Keratinocyte (primary cell): ENCODE measurements around the gene MARCHF3. TPM values are rescaled to one million over a fixed set of nuclear protein-coding genes. Genes with fewer than 3 reads are reported as not detected.

Experiments
- DNase-seq: peaks from one replicate; pipeline ENCODE4 v3.0.0-alpha.2; 2011; ENCODE audit warnings: low read depth, missing footprints, low spot score
- FAIRE-seq: peaks from 2 replicates; lab custom pipeline; 2011; peaks lifted over from hg19 to GRCh38; lab: Jason Lieb, UNC
- H2AFZ ChIP-seq: 2 replicates; pipeline ENCODE4 v1.6.0; 2012; ENCODE audit warnings: low read length, control low read depth, inconsistent platforms; ENCODE audit not compliant: control insufficient read depth
- H3K27ac ChIP-seq: 2 replicates; pipeline ENCODE4 v1.5.1; 2011; ENCODE audit warnings: low read length; ENCODE audit not compliant: control insufficient read depth, insufficient read depth
- H3K27me3 ChIP-seq: 3 replicates; pipeline ENCODE4 v1.6.0; 2011; ENCODE audit warnings: low read length; ENCODE audit not compliant: control insufficient read depth, insufficient read depth; ENCODE audit errors: extremely low read depth
- H3K36me3 ChIP-seq, 2 experiments: 2 replicates in 1 of 2; 3 replicates in 1 of 2; pipeline ENCODE4 v1.5.1; 2011; ENCODE audit warnings: low read length in 2 of 2, mild to moderate bottlenecking in 1 of 2; ENCODE audit not compliant: control insufficient read depth in 2 of 2, insufficient read depth in 2 of 2; ENCODE audit errors: extremely low read depth in 1 of 2
- H3K4me1 ChIP-seq: 3 replicates; pipeline ENCODE4 v1.5.1; 2011; ENCODE audit warnings: low read length; ENCODE audit not compliant: control insufficient read depth, insufficient read depth; ENCODE audit errors: extremely low read depth
- H3K4me2 ChIP-seq: 3 replicates; pipeline ENCODE4 v1.6.0; 2011; ENCODE audit warnings: low read depth, low read length; ENCODE audit not compliant: control insufficient read depth, insufficient read depth; ENCODE audit errors: extremely low read depth
- H3K4me3 ChIP-seq, 3 experiments: fragments of 200-600 bp in 1 of 3; sonication (generic) in 1 of 3; 2 replicates in 2 of 3; 3 replicates in 1 of 3; pipeline ENCODE4 v1.5.1; 2011 to 2016; ENCODE audit warnings: low read length in 3 of 3, mild to moderate bottlenecking in 3 of 3, control low read depth in 2 of 3, inconsistent platforms in 1 of 3, low read depth in 1 of 3, mixed read lengths in 1 of 3, mixed run types in 1 of 3, moderate library complexity in 1 of 3; ENCODE audit not compliant: control insufficient read depth in 2 of 3, insufficient read depth in 2 of 3; ENCODE audit errors: extremely low read depth in 1 of 3
- H3K79me2 ChIP-seq: 2 replicates; pipeline ENCODE4 v1.6.0; 2012; ENCODE audit warnings: low read length; ENCODE audit not compliant: control insufficient read depth, insufficient read depth
- H3K9ac ChIP-seq: 3 replicates; pipeline ENCODE4 v1.6.0; 2011; ENCODE audit warnings: low read length; ENCODE audit not compliant: control insufficient read depth, insufficient read depth; ENCODE audit errors: extremely low read depth
- H3K9me1 ChIP-seq: 3 replicates; pipeline ENCODE4 v1.6.0; 2011; ENCODE audit warnings: low read length; ENCODE audit not compliant: control insufficient read depth, insufficient read depth; ENCODE audit errors: extremely low read depth
- H3K9me3 ChIP-seq: 2 replicates; pipeline ENCODE4 v1.5.1; 2012; ENCODE audit warnings: low read depth, low read length; ENCODE audit not compliant: control insufficient read depth
- H4K20me1 ChIP-seq: 3 replicates; pipeline ENCODE4 v1.6.0; 2011; ENCODE audit warnings: low read length; ENCODE audit not compliant: control insufficient read depth, insufficient read depth; ENCODE audit errors: extremely low read depth
- EZH2 ChIP-seq: IDR thresholded peaks from one replicate; pipeline ENCODE4 v1.6.1; 2012; ENCODE audit warnings: inconsistent platforms, mild to moderate bottlenecking, low read length, moderate library complexity
- dilution Hi-C: fragments of 300-500 bp; cut with MboI; formaldehyde crosslinking; loops from one replicate; pipeline ENCODE4 v1.7.0; 2020; ENCODE audit warnings: low sequenced_read_pairs; ENCODE audit not compliant: extremely low pct_ligation_motif_present
- polyA plus RNA-seq, 5 experiments: library from polyadenylated mRNA; depleted of rRNA in 3 of 5; stranded (reverse) in 3 of 5; stranded (forward) in 1 of 5; unstranded in 1 of 5; fragments of >200 nt; gene quantifications; 1 replicate in 1 of 5; 2 replicates in 3 of 5; 3 replicates in 1 of 5; pipeline versions ENCODE4 v1.2.1 to v1.2.3, GENCODE V29; 2011 to 2012; ENCODE audit warnings: missing spikeins in 2 of 5, low read depth in 1 of 5, low replicate concordance in 1 of 5
- TF ChIP-seq, protein P1 (sequence below), 3 experiments: IDR thresholded peaks in 1 of 3; conservative IDR thresholded peaks in 1 of 3; optimal IDR thresholded peaks in 1 of 3; 2 replicates in 2 of 3; 3 replicates in 1 of 3; pipeline versions ENCODE3 to v1.5.1; 2011; ENCODE audit warnings: low read length in 3 of 3, mild to moderate bottlenecking in 3 of 3, moderate library complexity in 2 of 3, control low read depth in 1 of 3, inconsistent platforms in 1 of 3; ENCODE audit not compliant: insufficient read depth in 2 of 3; ENCODE audit errors: extremely low read depth in 1 of 3

Gene MARCHF3
- polyA plus RNA-seq, 1 donor (not counting 4 experiments of a cell fraction or from before 2014, with no cell fraction given): 0.45 TPM

DNA sequence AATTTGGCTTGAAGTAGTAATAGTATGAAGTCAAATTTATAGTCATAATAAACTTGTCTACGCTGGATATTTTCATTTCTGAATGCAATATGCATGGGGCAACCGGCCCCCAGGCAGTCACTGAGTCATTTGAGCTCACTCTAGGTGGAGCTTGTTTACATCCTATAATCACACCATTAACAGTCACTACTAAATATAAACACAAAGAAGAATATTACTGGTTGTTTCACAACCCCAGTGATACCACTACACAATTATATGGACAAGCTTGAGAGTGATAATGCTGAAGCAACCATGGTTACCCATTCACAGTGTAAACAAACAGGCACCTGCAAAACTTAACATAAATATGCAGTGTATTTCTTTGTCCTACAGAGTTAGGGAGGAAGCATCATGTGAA is 68.7 kb downstream of the MARCHF3 start:
- Histone ChIP-seq H3K9ac (no peak overlapping the region), H3K9me1 (no peaks in the 10 kb centered on the region), H2AFZ (no peak overlapping the region), H3K4me2 (no peak overlapping the region), H3K79me2 (no peaks in the 10 kb centered on the region), H3K4me1 (peaks cover 3% of the 10 kb centered on the region), H3K9me3 (no peaks in the 10 kb centered on the region), H3K27me3 (no peaks in the 10 kb centered on the region), H3K36me3 (no peaks in the 10 kb centered on the region), H3K27ac (no peak overlapping the region), H3K4me3 (no peak overlapping the region), H4K20me1 (no peaks in the 10 kb centered on the region)
- TF ChIP-seq, protein P1, sequence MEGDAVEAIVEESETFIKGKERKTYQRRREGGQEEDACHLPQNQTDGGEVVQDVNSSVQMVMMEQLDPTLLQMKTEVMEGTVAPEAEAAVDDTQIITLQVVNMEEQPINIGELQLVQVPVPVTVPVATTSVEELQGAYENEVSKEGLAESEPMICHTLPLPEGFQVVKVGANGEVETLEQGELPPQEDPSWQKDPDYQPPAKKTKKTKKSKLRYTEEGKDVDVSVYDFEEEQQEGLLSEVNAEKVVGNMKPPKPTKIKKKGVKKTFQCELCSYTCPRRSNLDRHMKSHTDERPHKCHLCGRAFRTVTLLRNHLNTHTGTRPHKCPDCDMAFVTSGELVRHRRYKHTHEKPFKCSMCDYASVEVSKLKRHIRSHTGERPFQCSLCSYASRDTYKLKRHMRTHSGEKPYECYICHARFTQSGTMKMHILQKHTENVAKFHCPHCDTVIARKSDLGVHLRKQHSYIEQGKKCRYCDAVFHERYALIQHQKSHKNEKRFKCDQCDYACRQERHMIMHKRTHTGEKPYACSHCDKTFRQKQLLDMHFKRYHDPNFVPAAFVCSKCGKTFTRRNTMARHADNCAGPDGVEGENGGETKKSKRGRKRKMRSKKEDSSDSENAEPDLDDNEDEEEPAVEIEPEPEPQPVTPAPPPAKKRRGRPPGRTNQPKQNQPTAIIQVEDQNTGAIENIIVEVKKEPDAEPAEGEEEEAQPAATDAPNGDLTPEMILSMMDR (optimal IDR thresholded peaks at IDR 0.05 in 1 of 3, IDR thresholded peaks at IDR 0.05 in 1 of 3, conservative IDR thresholded peaks at IDR 0.05 in 1 of 3; ENCODE audit: extremely low read depth in 1 of 3, insufficient read depth in 2 of 3, low read length in 3 of 3): no peak
- no peak for TF ChIP-seq EZH2
- DNase-seq (peak; percentile 2), FAIRE-seq (no peak)
- dilution Hi-C loops: no loop called here

DNA sequence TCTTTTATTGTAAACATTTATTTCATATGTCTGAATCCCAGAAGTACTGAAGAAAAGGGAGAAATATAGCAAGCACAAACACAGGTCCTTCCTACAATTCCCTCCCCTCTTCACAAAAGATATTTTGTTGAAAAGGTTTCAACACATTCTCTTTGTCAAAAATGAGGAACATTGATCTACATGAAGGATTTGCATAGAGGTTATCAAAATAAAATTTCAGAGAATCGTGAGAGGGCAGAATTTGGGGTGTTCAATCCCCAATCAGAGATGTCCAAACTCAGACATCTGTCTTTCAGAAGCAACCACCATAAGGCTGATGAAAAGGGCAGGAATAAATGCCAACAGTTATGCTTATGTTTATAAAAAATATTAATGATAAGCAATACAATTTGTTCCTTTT is 69.2 kb downstream of the MARCHF3 start:
- dilution Hi-C loops: no loop called here
- no peak for FAIRE-seq
- DNase-seq: no peak
- Histone ChIP-seq H3K27me3 (no peaks in the 10 kb centered on the region), H3K27ac (no peak overlapping the region), H3K9ac (no peak overlapping the region), H3K4me3 (no peak overlapping the region), H3K4me1 (peaks cover 3% of the 10 kb centered on the region), H3K36me3 (no peaks in the 10 kb centered on the region), H3K79me2 (no peaks in the 10 kb centered on the region), H3K9me3 (no peaks in the 10 kb centered on the region), H3K9me1 (no peaks in the 10 kb centered on the region), H4K20me1 (no peaks in the 10 kb centered on the region), H2AFZ (no peak overlapping the region), H3K4me2 (no peak overlapping the region)
- TF ChIP-seq, protein P1 (optimal IDR thresholded peaks at IDR 0.05 in 1 of 3, IDR thresholded peaks at IDR 0.05 in 1 of 3, conservative IDR thresholded peaks at IDR 0.05 in 1 of 3; ENCODE audit: extremely low read depth in 1 of 3, insufficient read depth in 2 of 3, low read length in 3 of 3): no peak
- TF ChIP-seq EZH2: no peak
